Sigmoid colon (tissue), 4 donors: ENCODE data around the gene TOP3B.

ENCODE experiments used
- EP300 ChIP-seq, 4 donors: sonication (generic); formaldehyde crosslinking; IDR thresholded peaks; one replicate each; pipeline ENCODE4 v1.6.1; 2017; ENCODE audit warnings: antibody characterized with exemption in 4 of 4
- POLR2A ChIP-seq, 2 donors: fragments of 450-650 bp; IDR thresholded peaks; one replicate each; pipeline ENCODE4 v1.6.1; 2016; ENCODE audit warnings: antibody characterized with exemption in 2 of 2, mild to moderate bottlenecking in 2 of 2, moderate library complexity in 2 of 2
- POLR2AphosphoS5 ChIP-seq, 4 donors: sonication (generic); formaldehyde crosslinking; IDR thresholded peaks; one replicate each; pipeline ENCODE4 v1.6.1; 2017; ENCODE audit warnings: antibody characterized with exemption in 4 of 4
- TF ChIP-seq, protein P1 (sequence below), 4 experiments: fragments of 450-650 bp in 3 of 4; fragments of 200-600 bp in 1 of 4; IDR thresholded peaks; one replicate each; pipeline ENCODE4 v1.5.1; 2016 to 2019; ENCODE audit warnings: antibody characterized with exemption in 4 of 4, mild to moderate bottlenecking in 3 of 4, moderate library complexity in 2 of 4

DNA sequence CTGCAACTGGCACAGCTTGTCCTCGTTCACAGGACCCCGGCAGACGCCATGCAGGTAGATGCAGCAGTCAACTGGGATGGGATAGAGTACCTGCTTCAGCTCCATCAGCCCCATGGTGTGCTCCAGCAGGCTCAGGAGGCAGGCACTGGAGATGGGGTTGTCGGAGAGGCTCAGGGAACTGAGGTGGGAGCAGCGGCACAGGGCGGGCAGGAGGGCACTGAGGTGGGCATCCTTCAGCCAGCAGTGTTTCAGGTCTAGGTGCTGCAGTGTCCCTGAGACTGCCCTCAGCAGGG lies 8.7 kb upstream of the TOP3B start:
- TF ChIP-seq, protein P1, sequence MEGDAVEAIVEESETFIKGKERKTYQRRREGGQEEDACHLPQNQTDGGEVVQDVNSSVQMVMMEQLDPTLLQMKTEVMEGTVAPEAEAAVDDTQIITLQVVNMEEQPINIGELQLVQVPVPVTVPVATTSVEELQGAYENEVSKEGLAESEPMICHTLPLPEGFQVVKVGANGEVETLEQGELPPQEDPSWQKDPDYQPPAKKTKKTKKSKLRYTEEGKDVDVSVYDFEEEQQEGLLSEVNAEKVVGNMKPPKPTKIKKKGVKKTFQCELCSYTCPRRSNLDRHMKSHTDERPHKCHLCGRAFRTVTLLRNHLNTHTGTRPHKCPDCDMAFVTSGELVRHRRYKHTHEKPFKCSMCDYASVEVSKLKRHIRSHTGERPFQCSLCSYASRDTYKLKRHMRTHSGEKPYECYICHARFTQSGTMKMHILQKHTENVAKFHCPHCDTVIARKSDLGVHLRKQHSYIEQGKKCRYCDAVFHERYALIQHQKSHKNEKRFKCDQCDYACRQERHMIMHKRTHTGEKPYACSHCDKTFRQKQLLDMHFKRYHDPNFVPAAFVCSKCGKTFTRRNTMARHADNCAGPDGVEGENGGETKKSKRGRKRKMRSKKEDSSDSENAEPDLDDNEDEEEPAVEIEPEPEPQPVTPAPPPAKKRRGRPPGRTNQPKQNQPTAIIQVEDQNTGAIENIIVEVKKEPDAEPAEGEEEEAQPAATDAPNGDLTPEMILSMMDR (IDR thresholded peaks at IDR 0.05) = no peak
- TF ChIP-seq POLR2AphosphoS5 (IDR thresholded peaks at IDR 0.05) (no peak), EP300 (IDR thresholded peaks at IDR 0.05) (no peak), POLR2A (IDR thresholded peaks at IDR 0.05) (no peak)
